GM19023 (cell line): Measurements from ENCODE around the gene TP73.

Experiments used
- ATAC-seq: cut with Tn5 transposase; IDR thresholded peaks from one replicate; pipeline ENCODE4 v1.9.1; 2021; ENCODE audit warnings: mild to moderate bottlenecking, moderate library complexity; ENCODE audit not compliant: unreplicated experiment

Gene TP73

GRCh38 chr1:3703786-3704371 is 51.6 kb downstream of the TP73 start:
- ATAC-seq, result no peak

DNA sequence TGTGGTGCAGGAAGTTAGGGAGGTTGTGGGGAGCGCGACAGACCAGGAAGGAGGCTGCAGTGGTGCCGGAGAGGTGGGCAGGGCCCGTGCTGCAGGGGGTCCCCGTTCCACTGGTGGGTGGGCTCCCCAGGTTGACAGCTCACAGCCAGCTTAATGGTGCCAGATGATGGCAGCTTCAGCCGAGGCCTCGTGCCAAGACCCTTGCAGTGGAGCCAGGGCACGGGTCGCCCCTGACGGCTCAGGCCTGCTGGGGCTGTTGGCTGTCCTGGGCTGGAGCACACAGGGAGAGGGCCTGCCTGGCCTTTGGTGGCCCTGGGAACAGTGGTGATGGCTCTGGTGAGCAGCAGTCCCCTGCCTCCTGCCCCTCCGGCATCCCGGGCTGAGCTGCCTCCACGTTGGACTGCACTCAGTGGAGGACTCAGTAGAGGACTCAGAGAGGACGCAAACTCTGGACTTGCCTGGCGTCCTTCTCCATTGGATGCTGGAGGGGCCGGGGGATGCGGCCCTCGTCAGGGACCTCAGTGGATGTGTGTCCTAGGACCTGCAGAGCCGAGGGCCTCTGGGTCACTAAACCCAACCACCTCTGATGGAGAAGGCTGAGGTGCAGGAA is 53.1 kb downstream of the TP73 start:
- no peak for ATAC-seq

DNA sequence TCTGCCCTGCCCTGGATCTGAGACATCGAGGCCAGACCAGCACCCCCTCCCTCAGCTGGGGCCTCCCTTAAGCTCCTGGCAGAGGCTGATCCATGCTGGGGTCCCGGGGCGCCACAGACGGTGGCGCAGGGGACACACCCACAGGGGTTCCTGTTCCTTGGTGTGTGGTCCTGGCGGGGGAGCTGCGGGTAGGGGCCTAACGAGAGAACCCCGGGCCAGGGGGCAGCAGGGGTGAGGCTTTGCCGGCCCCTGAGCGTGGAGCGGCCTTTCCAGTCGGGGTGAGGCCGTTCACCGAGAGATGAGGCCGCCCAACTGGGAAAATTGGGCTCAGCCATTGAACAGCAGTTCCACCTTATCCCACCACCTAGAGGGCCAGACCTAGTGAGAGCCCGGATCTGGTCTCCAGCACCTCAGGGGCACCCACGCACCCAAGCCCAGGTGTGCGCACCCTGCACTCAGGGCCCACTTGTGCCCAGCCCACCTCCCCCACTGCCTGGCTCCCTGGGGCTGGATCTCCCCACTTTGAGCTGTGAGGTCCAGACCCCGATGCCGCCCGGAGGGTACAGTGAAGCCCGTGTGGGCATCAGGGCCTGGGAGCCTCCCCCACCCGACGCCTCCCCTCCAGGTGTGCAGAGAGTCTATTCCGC is 54.5 kb downstream of the TP73 start:
- no peak for ATAC-seq

DNA sequence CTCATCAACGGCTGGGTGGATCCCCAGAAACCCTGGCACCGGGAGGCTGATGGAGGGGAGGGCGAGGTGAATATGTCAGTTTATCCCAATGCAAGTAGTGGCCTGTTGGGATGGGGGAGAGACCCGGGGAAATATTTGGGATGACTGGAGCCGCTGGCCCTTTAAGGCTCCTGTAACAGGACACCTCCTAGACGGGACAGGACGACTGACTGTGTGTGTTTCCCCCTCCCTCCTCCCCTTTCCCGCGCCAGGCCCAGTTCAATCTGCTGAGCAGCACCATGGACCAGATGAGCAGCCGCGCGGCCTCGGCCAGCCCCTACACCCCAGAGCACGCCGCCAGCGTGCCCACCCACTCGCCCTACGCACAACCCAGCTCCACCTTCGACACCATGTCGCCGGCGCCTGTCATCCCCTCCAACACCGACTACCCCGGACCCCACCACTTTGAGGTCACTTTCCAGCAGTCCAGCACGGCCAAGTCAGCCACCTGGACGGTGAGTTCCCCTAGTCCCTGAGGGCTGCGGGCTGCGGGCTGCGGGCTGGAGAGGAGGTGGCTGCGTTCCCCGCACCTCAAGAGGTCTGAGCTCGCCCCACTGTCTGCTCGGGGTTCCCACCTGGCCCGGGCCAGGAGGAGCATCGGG is 55.1 kb downstream of the TP73 start:
- ATAC-seq, result no peak

DNA sequence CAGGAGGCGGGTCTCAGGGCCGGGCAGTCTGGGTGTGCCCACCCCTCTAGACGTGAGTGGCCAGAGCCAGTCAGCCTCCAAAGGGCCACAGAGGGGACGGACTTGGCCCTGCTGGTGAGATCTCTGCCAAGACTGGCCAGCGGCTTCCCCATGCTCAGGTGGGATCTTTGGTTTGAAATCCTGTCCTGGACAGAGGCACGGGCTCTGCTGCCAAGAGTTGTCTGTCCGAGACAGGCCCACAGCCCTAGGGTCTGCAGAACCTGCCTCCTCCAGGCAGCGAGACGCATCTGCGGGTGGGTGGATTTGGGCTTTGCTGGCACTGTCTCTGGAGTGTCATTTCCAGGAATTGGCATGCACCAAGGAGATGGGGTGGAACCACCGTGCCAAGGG is 55.6 kb downstream of the TP73 start:
- no peak for ATAC-seq

GRCh38 chr1:3708791-3709190 is 56.5 kb downstream of the TP73 start:
- ATAC-seq, result no peak

DNA sequence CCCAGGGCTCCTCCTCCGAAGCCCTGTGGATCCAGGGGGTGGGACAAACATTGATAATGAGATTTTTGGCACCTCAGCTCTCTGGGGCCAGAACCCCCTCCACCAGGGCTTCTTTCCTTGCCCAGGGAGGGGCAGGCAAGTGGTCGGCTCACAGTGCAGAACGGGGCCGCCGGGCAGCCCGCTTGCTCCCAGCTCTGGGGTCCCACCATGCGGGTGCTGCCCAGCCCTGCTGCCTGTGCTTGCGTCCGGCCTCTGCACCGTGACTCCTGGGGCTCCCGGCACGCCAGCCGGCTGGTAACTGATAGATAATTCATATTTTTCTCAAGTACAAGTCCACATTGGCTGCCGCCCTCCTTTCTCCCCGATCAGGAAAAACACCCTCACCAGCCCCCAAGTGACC is 57.9 kb downstream of the TP73 start:
- ATAC-seq, result no peak

- ATAC-seq, result no peak
Observed at GRCh38 chr1:3711381-3711779, 59.1 kb downstream of the TP73 start.

GRCh38 chr1:3711780-3712451 is 59.6 kb downstream of the TP73 start:
- ATAC-seq, result no peak

GRCh38 chr1:3712573-3713535 is 60.5 kb downstream of the TP73 start:
- ATAC-seq, result no peak

DNA sequence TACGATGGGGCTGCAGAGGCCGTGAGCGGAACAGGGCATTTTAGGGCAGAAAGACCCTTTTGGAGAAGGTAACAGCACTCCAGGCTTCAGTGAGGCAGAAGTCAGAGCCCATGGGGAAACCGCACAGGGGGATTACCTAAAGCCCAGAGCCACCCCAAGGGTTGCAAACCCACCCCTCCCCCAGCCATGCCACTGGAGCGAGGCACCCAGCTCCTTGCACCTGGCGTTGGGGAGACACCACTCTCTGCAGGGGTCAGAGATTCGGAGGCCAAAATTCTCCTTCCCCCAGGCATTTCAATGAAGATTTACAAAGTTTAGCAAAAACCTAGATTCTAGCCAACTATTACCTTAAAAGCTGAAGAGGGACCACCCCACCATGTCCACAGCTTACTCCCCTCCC is 61.5 kb downstream of the TP73 start:
- ATAC-seq, result no peak

DNA sequence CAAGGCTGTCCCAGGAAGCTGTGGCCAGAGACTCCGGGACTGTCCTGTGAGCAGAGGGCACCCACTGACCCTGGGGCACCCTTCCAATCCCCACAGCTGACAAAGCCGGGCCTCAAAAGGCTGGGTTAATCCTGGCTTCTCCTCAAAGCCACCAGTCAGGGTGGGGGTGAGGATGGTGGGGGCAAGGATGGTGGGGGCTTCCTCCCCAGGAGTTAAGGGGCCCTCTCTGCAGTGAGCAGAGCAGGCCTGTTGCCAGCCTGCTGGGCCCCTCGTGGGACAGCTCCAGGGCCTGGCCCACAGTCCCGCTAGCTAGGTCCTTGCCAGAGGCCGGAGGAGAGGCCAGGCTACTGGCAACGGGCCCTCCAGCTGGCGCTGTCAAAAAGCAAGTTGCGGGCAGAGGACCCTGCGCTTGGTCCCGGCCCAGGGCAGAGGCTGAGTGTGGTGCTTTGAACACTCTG is 62.0 kb downstream of the TP73 start:
- ATAC-seq, result no peak

- ATAC-seq, result no peak
Observed at GRCh38 chr1:3714814-3715213, 62.5 kb downstream of the TP73 start.

DNA sequence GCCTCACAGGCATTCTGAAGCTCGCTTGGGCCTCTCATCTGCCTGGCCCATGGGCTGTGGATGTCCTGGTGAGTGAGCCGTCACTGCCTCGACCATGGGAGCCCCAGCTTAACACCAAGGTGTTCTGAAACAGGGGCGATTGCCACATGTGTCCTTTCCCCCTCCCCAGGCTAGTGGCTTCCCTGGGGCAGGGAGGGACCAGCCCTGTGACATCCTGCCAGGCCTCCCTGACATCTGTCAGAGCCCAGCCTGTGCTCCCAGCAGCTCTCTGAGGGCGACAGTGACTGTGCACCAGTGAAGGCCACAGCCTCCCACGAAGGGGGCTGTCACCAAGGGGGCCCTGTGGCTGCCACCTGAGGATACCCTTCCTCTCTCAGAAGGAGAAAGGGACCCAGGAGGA is 64.0 kb downstream of the TP73 start:
- no peak for ATAC-seq

- no peak for ATAC-seq
Observed at GRCh38 chr1:3717041-3717714, 64.9 kb downstream of the TP73 start.

DNA sequence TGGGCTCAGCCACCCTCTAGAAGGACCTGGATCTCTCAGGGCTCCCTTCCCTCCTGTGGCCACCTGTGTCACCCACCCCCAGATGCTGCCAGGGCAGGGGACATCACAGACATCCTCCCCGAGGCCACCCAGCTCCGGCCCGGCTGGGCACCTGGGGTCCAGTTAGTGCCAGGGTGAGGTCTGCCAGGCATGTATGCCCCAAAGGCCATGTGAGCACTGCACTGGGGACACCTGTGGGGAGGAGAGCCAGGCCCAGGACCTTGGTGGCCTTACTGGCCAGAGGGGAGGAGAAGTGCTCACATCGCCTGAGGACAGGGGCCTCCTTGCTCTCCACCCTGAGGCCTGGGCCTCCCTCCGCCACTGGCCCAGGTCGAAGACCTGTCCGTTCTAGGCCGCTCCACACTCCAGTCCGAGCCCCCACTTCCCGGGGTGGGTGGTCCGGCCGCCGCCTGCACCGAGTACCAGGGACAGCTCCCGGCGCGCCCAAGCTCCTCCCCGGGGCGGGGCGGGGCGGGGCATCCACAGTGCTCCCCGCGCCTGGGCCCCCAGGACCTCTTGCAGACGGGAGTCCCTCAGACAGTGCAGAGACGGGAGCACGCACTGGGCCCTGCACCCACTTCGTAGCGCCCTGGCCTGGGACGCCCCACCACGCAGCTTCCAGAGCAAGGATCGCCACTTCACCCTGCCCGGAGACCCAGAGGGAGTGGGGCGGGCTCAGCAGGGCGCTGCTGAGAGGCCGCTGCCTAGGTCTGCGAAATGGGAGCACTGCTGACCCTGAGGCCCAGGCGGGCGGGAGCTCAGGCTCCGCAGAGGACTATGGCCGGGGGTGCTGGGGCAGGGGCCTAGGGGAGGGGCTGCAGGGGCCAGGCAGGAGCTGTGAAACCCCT is 65.6 kb downstream of the TP73 start:
- no peak for ATAC-seq

- ATAC-seq, result no peak
Observed at GRCh38 chr1:3718764-3719163, 66.4 kb downstream of the TP73 start.

GRCh38 chr1:3721955-3722465 is 69.7 kb downstream of the TP73 start:
- no peak for ATAC-seq

GRCh38 chr1:3722846-3723245 is 70.5 kb downstream of the TP73 start:
- no peak for ATAC-seq
